ENCODE results near the gene MPEG1.

- TF ChIP-seq POLR2AphosphoS5 (IDR thresholded peaks at IDR 0.05) (no peak), CTCF (IDR thresholded peaks at IDR 0.05) (no peak), EP300 (IDR thresholded peaks at IDR 0.05) (no peak)
Measured at GRCh38 chr11:59254286-59254685, 41.6 kb upstream of the MPEG1 start.
